HG02642 (cell line): Measurements from ENCODE around the gene ASNS.

Experiments
- ATAC-seq: cut with Tn5 transposase; IDR thresholded peaks from one replicate; pipeline ENCODE4 v1.9.1; 2021; ENCODE audit warnings: mild to moderate bottlenecking; ENCODE audit not compliant: unreplicated experiment, poor library complexity

The ASNS gene

GRCh38 chr7:97845622-97846203 is 26.5 kb downstream of the ASNS start:
- ATAC-seq: no peak

DNA sequence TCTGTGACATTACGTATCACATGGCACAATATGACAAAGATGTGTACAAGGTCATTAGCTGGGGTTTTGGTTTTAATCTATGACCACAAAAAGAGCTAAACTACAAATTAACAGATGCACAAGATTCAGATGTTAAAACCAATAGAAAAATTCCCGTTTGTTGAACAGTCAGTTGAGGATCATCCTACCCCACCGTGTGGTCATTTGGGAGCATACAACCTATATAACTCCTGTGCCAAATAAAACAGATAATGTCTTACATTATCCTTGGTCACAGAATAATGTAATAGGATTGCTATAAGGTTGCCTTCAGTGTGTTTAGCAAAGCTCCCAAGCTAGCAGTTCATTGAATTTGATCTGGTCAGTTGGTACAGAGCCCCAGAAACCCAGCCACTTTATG is 28.2 kb downstream of the ASNS start:
- ATAC-seq: no peak

DNA sequence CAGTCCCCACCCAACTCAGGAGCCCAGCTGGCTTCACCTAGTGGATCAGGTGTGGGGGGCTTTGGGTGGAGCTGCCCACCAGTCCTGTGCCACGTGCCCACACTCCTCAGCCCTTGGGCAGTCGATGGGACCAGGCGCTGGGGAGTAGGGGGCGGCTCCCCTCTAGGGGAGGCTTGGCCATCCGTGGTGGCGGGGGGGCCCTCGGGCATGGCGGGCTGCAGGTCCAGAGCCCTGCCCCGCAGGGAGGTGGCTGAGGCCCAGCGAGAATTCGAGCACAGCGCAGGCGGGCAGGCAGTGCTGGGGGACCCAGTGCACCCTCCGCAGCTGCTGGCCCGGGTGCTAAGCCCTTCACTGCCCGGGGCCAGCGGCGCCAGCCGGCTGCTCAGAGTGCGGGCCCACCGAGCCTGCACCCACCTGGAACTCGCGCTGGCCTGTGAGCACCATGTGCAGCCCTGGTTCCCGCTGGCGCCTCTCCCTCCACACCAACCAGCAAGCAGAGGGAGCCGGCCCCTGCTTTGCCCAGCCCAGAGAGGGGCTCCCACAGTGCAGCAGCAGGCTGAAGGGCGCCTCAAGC is 29.3 kb downstream of the ASNS start:
- ATAC-seq: no peak

GRCh38 chr7:97842006-97842405 is 30.2 kb downstream of the ASNS start:
- no peak for ATAC-seq

DNA sequence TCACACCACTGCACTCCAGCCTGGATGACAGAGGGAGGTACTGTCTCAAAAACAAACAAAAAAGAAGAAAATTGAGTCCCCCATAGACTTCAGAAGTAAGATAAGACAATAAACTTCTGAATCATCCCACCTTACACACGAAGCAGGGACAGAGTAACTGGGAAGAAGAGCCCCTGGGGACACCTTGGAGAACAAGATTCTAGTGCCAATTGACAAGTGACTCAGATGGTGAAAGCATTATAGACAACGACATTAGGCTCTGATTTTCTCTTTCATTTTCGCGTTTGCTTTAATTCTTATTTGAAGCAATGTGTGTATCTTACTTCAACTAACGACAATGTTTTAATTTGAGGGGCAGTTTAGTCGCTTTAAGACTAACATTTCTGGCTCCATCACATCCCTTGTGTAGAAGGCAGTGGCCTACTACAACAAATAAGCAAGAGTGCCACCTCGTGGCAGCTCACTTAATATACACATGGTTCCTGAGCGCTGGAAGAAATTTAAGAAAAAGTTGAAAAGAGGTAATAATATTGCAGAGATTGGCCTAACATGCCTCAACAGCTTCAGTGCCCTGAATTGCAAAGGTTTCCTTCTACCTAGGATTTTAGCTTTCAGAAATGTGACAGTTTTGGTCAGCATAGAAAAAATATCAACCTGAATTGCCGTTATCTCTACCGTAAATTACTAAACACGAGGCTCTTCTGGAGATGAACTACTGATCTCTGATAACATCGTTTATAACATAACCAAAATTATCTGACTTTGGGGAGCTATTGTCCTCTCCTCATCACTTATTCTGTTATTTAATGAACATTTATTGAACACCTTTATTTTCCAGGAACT is 36.7 kb downstream of the ASNS start:
- peak; percentile 89 for ATAC-seq

DNA sequence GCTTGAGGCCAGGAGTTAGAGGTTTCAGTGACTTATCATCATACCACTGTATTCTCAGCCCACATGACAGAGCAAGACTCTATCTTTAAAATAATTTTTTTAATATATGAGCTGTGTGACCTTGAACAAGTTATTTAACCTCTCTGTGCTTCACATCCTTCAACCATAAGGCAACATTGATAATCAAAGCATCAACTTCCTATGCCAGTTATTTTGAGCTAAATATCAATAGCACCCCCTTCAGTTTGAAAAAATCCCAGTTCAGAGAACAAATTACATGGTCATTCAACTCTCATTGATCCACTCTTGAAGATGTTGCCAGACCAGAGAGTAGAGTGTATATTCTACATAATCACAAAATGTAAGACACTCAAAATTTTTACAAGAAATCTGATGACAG is 53.0 kb downstream of the ASNS start:
- ATAC-seq: no peak

DNA sequence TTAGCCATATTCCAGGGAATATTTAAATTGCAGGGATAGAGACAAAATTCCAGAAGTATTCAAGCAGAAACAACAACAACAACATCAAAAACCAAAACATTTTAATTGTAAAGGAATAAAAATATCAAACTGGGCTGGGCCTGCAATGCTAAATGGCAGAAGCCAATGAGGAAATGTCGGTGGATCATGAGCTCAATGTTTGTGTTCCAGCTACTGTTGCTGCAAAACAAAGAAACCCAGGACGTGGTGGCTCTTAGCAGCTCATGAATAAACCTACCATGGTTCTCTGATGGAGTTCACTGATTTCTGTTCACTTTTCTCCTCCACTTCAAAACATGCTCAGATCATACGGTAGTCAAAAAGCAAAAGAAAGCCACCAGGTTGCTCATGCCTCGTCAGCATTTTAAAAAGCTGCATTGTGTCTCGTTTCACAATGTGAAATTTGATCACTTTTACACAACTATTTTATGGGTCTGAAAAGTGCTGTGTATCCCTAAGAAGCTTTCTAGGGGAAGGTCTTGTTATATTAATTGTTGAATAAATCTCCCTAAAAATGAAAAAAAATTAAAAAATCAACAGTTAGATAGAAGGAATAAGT is 54.0 kb downstream of the ASNS start:
- ATAC-seq: no peak
